Measurements from ENCODE around the gene MAP3K14. TPM values are rescaled to one million over a fixed set of nuclear protein-coding genes. Genes with fewer than 3 reads are reported as not detected.
A peak's percentile ranks its signal among the peaks of the same experiment; 100 is the strongest.

The MAP3K14 gene
- total RNA-seq, 1 donor from 2014 or later: 14.8 TPM

DNA sequence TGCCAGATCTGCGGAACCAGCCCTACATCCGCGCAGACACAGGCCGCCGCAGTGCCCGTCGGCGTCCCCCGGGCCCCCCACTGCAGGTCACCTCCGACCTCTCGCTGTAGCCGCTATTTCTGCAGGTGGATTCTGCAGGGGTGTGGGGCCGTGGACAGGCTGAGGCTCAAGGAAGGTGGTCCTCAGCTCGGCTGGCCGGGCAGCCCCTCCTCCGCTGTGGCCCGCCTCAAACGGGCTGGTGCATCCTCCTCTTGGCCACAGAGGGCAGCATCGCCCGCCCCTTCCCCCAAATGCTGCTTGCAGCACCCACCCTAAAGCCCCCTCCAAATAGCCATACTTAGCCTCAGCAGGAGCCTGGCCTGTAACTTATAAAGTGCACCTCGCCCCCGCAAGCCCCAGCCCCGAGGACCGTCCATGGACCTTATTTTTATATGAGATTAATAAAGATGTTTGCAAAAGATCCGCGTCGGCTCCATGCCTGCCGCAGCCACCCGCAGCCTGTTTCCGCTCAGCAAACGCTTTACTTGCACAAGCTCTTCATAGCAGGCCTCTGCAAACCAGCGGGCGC, 69.9 kb downstream of the MAP3K14 start:
- no peak for DNase-seq
- no peaks in the 10 kb centered on the region for H3K27me3 ChIP-seq (ENCODE audit: low read depth)
- intact Hi-C loops (cut with micrococcal nuclease): no loop called here
- H3K27ac ChIP-seq (replicated peaks): peak overlapping the region; percentile 56
- H3K4me1 ChIP-seq: peaks cover 22% of the 10 kb centered on the region
- no peaks in the 10 kb centered on the region for H3K9me3 ChIP-seq (replicated peaks)
- peak overlapping the region; percentile 71 for H3K4me3 ChIP-seq
- peaks cover 22% of the 10 kb centered on the region for H3K36me3 ChIP-seq
- TF ChIP-seq CTCF (IDR thresholded peaks at IDR 0.05; ENCODE audit: borderline replicate concordance): peak; percentile 62

DNA sequence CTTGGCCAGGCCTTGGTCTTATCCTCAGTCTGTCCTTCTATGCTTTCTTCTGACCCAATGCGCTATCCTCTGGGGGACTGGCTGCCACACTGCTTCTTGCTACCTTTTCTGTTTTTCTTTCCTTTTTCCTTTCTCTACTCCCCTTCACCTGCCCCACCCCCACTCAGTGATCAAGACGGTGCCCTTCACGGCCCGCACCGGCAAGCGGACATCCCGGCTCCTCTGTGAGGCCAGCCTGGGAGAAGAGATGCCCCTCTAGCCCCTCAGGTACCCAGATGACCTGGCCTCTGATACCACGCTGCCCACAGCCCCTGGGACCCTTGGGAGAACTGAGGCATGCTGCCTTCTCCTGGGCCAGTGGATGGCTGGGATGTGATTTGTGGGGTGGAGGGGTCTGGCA, 70.5 kb downstream of the MAP3K14 start:
- no peak overlapping the region for H3K27ac ChIP-seq (replicated peaks)
- no peaks in the 10 kb centered on the region for H3K9me3 ChIP-seq (replicated peaks)
- peaks cover 22% of the 10 kb centered on the region for H3K36me3 ChIP-seq
- TF ChIP-seq CTCF (IDR thresholded peaks at IDR 0.05; ENCODE audit: borderline replicate concordance): no peak
- no peaks in the 10 kb centered on the region for H3K27me3 ChIP-seq (ENCODE audit: low read depth)
- DNase-seq: no peak
- peaks cover 26% of the 10 kb centered on the region for H3K4me1 ChIP-seq
- intact Hi-C loops (cut with micrococcal nuclease): no loop called here
- H3K4me3 ChIP-seq: peak overlapping the region; percentile 71

DNA sequence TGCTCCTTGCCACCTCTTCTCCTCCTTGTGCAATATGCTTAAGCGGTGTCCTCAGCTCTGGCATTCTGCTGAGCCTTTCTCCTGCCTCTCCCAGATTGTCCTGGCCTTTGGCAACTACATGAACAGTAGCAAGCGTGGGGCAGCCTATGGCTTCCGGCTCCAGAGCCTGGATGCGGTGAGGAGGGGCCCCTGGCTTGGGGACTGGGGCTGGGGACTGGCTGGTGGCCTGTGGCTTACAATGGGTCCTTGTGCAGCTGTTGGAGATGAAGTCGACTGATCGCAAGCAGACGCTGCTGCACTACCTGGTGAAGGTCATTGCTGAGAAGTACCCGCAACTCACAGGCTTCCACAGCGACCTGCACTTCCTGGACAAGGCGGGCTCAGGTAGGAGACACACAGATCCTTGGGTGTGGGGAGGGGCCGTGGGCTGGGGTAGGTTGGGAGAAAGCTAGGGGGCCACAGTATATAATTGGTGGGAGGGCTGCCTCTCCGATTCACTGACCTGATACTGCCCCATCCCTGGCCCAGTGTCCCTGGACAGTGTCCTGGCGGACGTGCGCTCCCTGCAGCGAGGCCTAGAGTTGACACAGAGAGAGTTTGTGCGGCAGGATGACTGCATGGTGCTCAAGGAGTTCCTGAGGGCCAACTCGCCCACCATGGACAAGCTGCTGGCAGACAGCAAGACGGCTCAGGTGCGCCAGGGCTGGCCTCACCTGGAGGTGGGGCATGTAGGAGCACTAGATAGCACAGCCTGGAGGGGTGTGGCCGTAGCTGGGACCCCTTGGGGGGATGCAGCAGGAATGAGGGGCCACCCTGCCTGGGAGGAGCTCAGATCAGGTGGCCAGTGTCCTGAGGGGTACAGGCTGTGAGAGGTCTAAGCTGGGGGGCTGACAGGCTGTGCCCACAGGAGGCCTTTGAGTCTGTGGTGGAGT, 71.8 kb downstream of the MAP3K14 start:
- no peak for TF ChIP-seq CTCF (IDR thresholded peaks at IDR 0.05; ENCODE audit: borderline replicate concordance)
- H3K27ac ChIP-seq (replicated peaks): no peak overlapping the region
- peaks cover 31% of the 10 kb centered on the region for H3K4me1 ChIP-seq
- intact Hi-C loops (cut with micrococcal nuclease): no loop called here
- no peaks in the 10 kb centered on the region for H3K27me3 ChIP-seq (ENCODE audit: low read depth)
- no peak for DNase-seq
- no peak overlapping the region for H3K4me3 ChIP-seq
- H3K9me3 ChIP-seq (replicated peaks): no peaks in the 10 kb centered on the region
- H3K36me3 ChIP-seq: peaks cover 26% of the 10 kb centered on the region

- H3K4me3 ChIP-seq: no peak overlapping the region
- no peak for TF ChIP-seq CTCF (IDR thresholded peaks at IDR 0.05; ENCODE audit: borderline replicate concordance)
- DNase-seq: no peak
- intact Hi-C loops (cut with micrococcal nuclease): no loop called here
- H3K9me3 ChIP-seq (replicated peaks): no peaks in the 10 kb centered on the region
- H3K4me1 ChIP-seq: peaks cover 31% of the 10 kb centered on the region
- H3K27ac ChIP-seq (replicated peaks): no peak overlapping the region
- H3K27me3 ChIP-seq (ENCODE audit: low read depth): no peaks in the 10 kb centered on the region
- peaks cover 33% of the 10 kb centered on the region for H3K36me3 ChIP-seq
Observed at GRCh38 chr17:45243750-45244149, 73.1 kb downstream of the MAP3K14 start.

GRCh38 chr17:45242029-45242414, 74.8 kb downstream of the MAP3K14 start:
- H3K27me3 ChIP-seq (ENCODE audit: low read depth): no peaks in the 10 kb centered on the region
- H3K9me3 ChIP-seq (replicated peaks): no peaks in the 10 kb centered on the region
- intact Hi-C loops (cut with micrococcal nuclease): no loop called here
- H3K27ac ChIP-seq (replicated peaks): no peak overlapping the region
- no peak for TF ChIP-seq CTCF (IDR thresholded peaks at IDR 0.05; ENCODE audit: borderline replicate concordance)
- H3K4me3 ChIP-seq: peak overlapping the region; percentile 56
- H3K36me3 ChIP-seq: peaks cover 46% of the 10 kb centered on the region
- H3K4me1 ChIP-seq: peaks cover 17% of the 10 kb centered on the region
- DNase-seq: no peak
